H9 (cell line): ENCODE data around the gene ARHGAP26. TPM values are rescaled to one million over a fixed set of nuclear protein-coding genes. Genes with fewer than 3 reads are reported as not detected.

Source experiments
- DNase-seq: peaks from one replicate; pipeline ENCODE4 v3.0.0-alpha.2; 2017
- H2AFZ ChIP-seq: one replicate; pipeline ENCODE4 v1.6.1; 2013; ENCODE audit warnings: mild to moderate bottlenecking, low read length, control low read depth, moderate library complexity
- H2AK5ac ChIP-seq: 2 replicates; pipeline ENCODE4 v1.6.1; 2013; ENCODE audit warnings: low read length, control low read depth, mixed read lengths; ENCODE audit not compliant: insufficient read length
- H2BK120ac ChIP-seq: one replicate; pipeline ENCODE4 v1.6.1; 2013; ENCODE audit warnings: low read depth, mild to moderate bottlenecking, low read length, control low read depth, inconsistent platforms; ENCODE audit not compliant: poor library complexity, severe bottlenecking
- H2BK12ac ChIP-seq: 2 replicates; pipeline ENCODE4 v1.6.1; 2013; ENCODE audit warnings: low read length, control low read depth, mixed read lengths, low read depth; ENCODE audit not compliant: insufficient read length
- H2BK15ac ChIP-seq: 2 replicates; pipeline ENCODE4 v1.6.1; 2013; ENCODE audit warnings: low read depth, low read length, control low read depth
- H2BK20ac ChIP-seq: one replicate; pipeline ENCODE4 v1.6.1; 2013; ENCODE audit warnings: low read depth, mild to moderate bottlenecking, low read length, control low read depth, inconsistent platforms; ENCODE audit not compliant: poor library complexity, severe bottlenecking
- H2BK5ac ChIP-seq: 2 replicates; pipeline ENCODE4 v1.6.1; 2013; ENCODE audit warnings: low read length, control low read depth, mixed read lengths; ENCODE audit not compliant: insufficient read length
- H3K14ac ChIP-seq: 2 replicates; pipeline ENCODE4 v1.6.1; 2013; ENCODE audit warnings: low read length, control low read depth; ENCODE audit not compliant: insufficient read depth
- H3K18ac ChIP-seq: 2 replicates; pipeline ENCODE4 v1.6.1; 2013; ENCODE audit warnings: low read depth, mild to moderate bottlenecking, mixed read lengths, low read length, control low read depth; ENCODE audit not compliant: insufficient read length
- H3K23ac ChIP-seq: 2 replicates; pipeline ENCODE4 v1.6.1; 2013; ENCODE audit warnings: low read length, control low read depth, mixed read lengths, low read depth; ENCODE audit not compliant: insufficient read length
- H3K23me2 ChIP-seq: 2 replicates; pipeline ENCODE4 v1.6.1; 2013; ENCODE audit warnings: low read depth, mild to moderate bottlenecking, mixed read lengths, low read length, control low read depth; ENCODE audit not compliant: insufficient read length, poor library complexity, severe bottlenecking
- H3K27ac ChIP-seq: 2 replicates; pipeline ENCODE4 v1.5.1; 2013; ENCODE audit warnings: low read length, control low read depth, mixed read lengths, low read depth; ENCODE audit not compliant: insufficient read length
- H3K27me3 ChIP-seq: 2 replicates; pipeline ENCODE4 v1.6.1; 2013; ENCODE audit warnings: low read length, control low read depth, inconsistent platforms; ENCODE audit not compliant: insufficient read depth
- H3K4ac ChIP-seq: 2 replicates; pipeline ENCODE4 v1.6.1; 2013; ENCODE audit warnings: low read depth, mild to moderate bottlenecking, control low read depth, inconsistent platforms, low read length, moderate library complexity
- H3K4me1 ChIP-seq: 2 replicates; pipeline ENCODE4 v1.6.1; 2013; ENCODE audit warnings: low read length, control low read depth, inconsistent platforms; ENCODE audit not compliant: insufficient read depth
- H3K4me2 ChIP-seq: 2 replicates; pipeline ENCODE4 v1.6.1; 2013; ENCODE audit warnings: low read length, control low read depth, mixed read lengths; ENCODE audit not compliant: insufficient read length, insufficient read depth
- H3K56ac ChIP-seq: 2 replicates; pipeline ENCODE4 v1.6.1; 2013; ENCODE audit warnings: low read depth, mild to moderate bottlenecking, mixed read lengths, low read length, control low read depth; ENCODE audit not compliant: insufficient read length
- H3K79me1 ChIP-seq: 2 replicates; pipeline ENCODE4 v1.6.1; 2013; ENCODE audit warnings: low read depth, mild to moderate bottlenecking, moderate library complexity, low read length, control low read depth, inconsistent platforms; ENCODE audit not compliant: insufficient read depth, poor library complexity, severe bottlenecking
- H3K79me2 ChIP-seq: 2 replicates; pipeline ENCODE4 v1.6.1; 2013; ENCODE audit warnings: low read length, control low read depth, inconsistent platforms; ENCODE audit not compliant: insufficient read depth
- H3K9ac ChIP-seq: 2 replicates; pipeline ENCODE4 v1.6.1; 2013; ENCODE audit warnings: low read length, control low read depth, mixed read lengths; ENCODE audit not compliant: insufficient read length; ENCODE audit errors: extremely low read depth
- H3K9me3 ChIP-seq: one replicate; pipeline ENCODE4 v1.6.1; 2013; ENCODE audit warnings: low read depth, low read length, inconsistent platforms; ENCODE audit not compliant: control insufficient read depth
- H3T11ph ChIP-seq: one replicate; pipeline ENCODE4 v1.6.1; 2013; ENCODE audit warnings: mild to moderate bottlenecking, low read length, control low read depth, inconsistent platforms
- H4K20me1 ChIP-seq: one replicate; pipeline ENCODE4 v1.6.1; 2013; ENCODE audit not compliant: control insufficient read depth, insufficient read length, insufficient read depth
- H4K5ac ChIP-seq: 2 replicates; pipeline ENCODE4 v1.6.1; 2013; ENCODE audit warnings: low read depth, mild to moderate bottlenecking, mixed read lengths, low read length, control low read depth; ENCODE audit not compliant: insufficient read length
- H4K8ac ChIP-seq: replicated peaks from 2 replicates; pipeline ENCODE4 v1.6.1; 2013; ENCODE audit warnings: low read length, control low read depth, mixed read lengths, low read depth; ENCODE audit not compliant: insufficient read length
- H4K91ac ChIP-seq: 2 replicates; pipeline ENCODE4 v1.6.1; 2013; ENCODE audit warnings: low read depth, mild to moderate bottlenecking, moderate library complexity, mixed read lengths, low read length, control low read depth; ENCODE audit not compliant: insufficient read length
- H3K27ac Mint-ChIP-seq, 3 experiments: 2 replicates in 2 of 3; 3 replicates in 1 of 3; pipeline ENCODE4 v1.8.0; 2020 to 2021; ENCODE audit warnings: mixed read lengths in 3 of 3, mild to moderate bottlenecking in 1 of 3, moderate library complexity in 1 of 3
- H3K27me3 Mint-ChIP-seq: 2 replicates; pipeline ENCODE4 v1.8.0; 2021; ENCODE audit warnings: low read depth, mild to moderate bottlenecking, moderate library complexity, mixed read lengths
- H3K36me3 Mint-ChIP-seq, 3 experiments: 2 replicates in 2 of 3; 3 replicates in 1 of 3; pipeline ENCODE4 v1.8.0; 2020 to 2021; ENCODE audit warnings: low read depth in 3 of 3, mixed read lengths in 3 of 3; ENCODE audit not compliant: insufficient read depth in 1 of 3
- H3K4me1 Mint-ChIP-seq, 2 experiments: 2 replicates each; pipeline ENCODE4 v1.8.0; 2020; ENCODE audit warnings: mixed read lengths in 2 of 2
- H3K4me3 Mint-ChIP-seq, 2 experiments: 2 replicates in 1 of 2; 3 replicates in 1 of 2; pipeline ENCODE4 v1.8.0; 2020 to 2021; ENCODE audit warnings: mild to moderate bottlenecking in 2 of 2, mixed read lengths in 2 of 2, moderate library complexity in 1 of 2
- H3K9me3 Mint-ChIP-seq, 2 experiments: 2 replicates in 1 of 2; 3 replicates in 1 of 2; pipeline ENCODE4 v1.8.0; 2020; ENCODE audit warnings: mild to moderate bottlenecking in 2 of 2, mixed read lengths in 2 of 2, moderate library complexity in 1 of 2
- WGBS: extraction: QIAGEN DNeasy Blood & Tissue Kit; methylation state at CpG from one replicate; pipeline ENCODE4 v1.1.7; 2013; ENCODE audit warnings: missing lambda C conversion rate, low lambda C conversion rate, mixed read lengths; ENCODE audit not compliant: insufficient read length; ENCODE audit errors: extremely low coverage; 5-methylcytosine and 5-hydroxymethylcytosine counted together
- total RNA-seq: library from RNA; stranded (reverse); gene quantifications from 2 replicates; pipeline ENCODE4 v1.2.1, GENCODE V29; 2021
- TF ChIP-seq, protein P1 (sequence below): fragments of 200-600 bp; sonication (generic); conservative IDR thresholded peaks from 3 replicates; pipeline ENCODE4 v1.8.0; 2021; ENCODE audit warnings: antibody characterized with exemption, mild to moderate bottlenecking

Gene ARHGAP26
- total RNA-seq, 1 experiment from 2014 or later, result 13.8 TPM

DNA sequence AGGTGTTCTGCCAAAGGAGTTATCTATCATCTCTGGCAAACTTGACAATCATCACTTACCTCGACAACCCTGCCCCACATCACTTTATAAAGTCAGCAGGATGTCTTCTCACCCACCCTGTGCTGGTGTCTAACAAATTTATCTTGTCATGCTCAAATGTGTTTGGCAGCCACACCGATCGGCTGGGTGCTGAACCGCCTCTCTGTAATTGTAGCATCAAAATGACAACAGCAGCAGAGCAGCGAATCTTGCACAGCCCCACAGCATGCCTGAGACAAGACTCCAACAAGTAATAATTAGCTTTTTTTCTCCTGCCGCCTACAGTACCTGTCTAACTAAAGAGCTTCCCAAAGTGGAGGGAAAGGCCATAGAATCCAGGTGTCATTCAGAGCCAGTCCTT is 457.1 kb downstream of the ARHGAP26 start:
- Histone ChIP-seq H3K23me2 (no peaks in the 10 kb centered on the region), H3K27ac (no peak overlapping the region), H3K9ac (no peak overlapping the region), H3K9me3 (no peaks in the 10 kb centered on the region), H3K79me1 (no peaks in the 10 kb centered on the region), H2BK15ac (no peak overlapping the region), H2BK5ac (no peak overlapping the region), H4K8ac (no peak overlapping the region), H3K79me2 (no peaks in the 10 kb centered on the region), H3K18ac (no peak overlapping the region), H4K20me1 (no peaks in the 10 kb centered on the region), H3K27me3 (no peaks in the 10 kb centered on the region), H3K56ac (no peak overlapping the region), H2AK5ac (no peak overlapping the region), H3T11ph (no peak overlapping the region), H2BK12ac (no peak overlapping the region), H2AFZ (no peak overlapping the region), H4K5ac (no peak overlapping the region), H3K14ac (no peak overlapping the region), H3K4me1 (no peaks in the 10 kb centered on the region), H3K4me2 (no peak overlapping the region), H2BK120ac (no peak overlapping the region), H4K91ac (no peak overlapping the region), H3K23ac (no peak overlapping the region), H2BK20ac (no peak overlapping the region), H3K4ac (no peak overlapping the region)
- no peak overlapping the region; a peak in 1 of 7 replicates for H3K27ac Mint-ChIP-seq
- no peak overlapping the region for H3K4me3 Mint-ChIP-seq
- DNase-seq, result no peak
- H3K36me3 Mint-ChIP-seq, result peaks cover 0 to 3% (median 2%) of the 10 kb centered on the region in 3 experiments; a peak in 3 of 7 replicates
- peaks cover 2% of the 10 kb centered on the region; the same call in 1 of the 2 replicates for H3K27me3 Mint-ChIP-seq
- TF ChIP-seq, protein P1, sequence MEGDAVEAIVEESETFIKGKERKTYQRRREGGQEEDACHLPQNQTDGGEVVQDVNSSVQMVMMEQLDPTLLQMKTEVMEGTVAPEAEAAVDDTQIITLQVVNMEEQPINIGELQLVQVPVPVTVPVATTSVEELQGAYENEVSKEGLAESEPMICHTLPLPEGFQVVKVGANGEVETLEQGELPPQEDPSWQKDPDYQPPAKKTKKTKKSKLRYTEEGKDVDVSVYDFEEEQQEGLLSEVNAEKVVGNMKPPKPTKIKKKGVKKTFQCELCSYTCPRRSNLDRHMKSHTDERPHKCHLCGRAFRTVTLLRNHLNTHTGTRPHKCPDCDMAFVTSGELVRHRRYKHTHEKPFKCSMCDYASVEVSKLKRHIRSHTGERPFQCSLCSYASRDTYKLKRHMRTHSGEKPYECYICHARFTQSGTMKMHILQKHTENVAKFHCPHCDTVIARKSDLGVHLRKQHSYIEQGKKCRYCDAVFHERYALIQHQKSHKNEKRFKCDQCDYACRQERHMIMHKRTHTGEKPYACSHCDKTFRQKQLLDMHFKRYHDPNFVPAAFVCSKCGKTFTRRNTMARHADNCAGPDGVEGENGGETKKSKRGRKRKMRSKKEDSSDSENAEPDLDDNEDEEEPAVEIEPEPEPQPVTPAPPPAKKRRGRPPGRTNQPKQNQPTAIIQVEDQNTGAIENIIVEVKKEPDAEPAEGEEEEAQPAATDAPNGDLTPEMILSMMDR, result no peak
- H3K9me3 Mint-ChIP-seq, result no peaks in the 10 kb centered on the region
- no CpG with 5 or more reads among the region's 6 CpGs for WGBS
- peaks cover 17 to 19% of the 10 kb centered on the region in 2 experiments for H3K4me1 Mint-ChIP-seq
